Measurements from ENCODE around the gene GTF2B.
A peak's percentile ranks its signal among the peaks of the same experiment; 100 is the strongest.
"Not testable (repeated sequence)": the region's sequence is repeated elsewhere in the genome, so short reads cannot be mapped to it uniquely, and the experiment has no call there.

GTF2B gene, protein sequence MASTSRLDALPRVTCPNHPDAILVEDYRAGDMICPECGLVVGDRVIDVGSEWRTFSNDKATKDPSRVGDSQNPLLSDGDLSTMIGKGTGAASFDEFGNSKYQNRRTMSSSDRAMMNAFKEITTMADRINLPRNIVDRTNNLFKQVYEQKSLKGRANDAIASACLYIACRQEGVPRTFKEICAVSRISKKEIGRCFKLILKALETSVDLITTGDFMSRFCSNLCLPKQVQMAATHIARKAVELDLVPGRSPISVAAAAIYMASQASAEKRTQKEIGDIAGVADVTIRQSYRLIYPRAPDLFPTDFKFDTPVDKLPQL

DNA sequence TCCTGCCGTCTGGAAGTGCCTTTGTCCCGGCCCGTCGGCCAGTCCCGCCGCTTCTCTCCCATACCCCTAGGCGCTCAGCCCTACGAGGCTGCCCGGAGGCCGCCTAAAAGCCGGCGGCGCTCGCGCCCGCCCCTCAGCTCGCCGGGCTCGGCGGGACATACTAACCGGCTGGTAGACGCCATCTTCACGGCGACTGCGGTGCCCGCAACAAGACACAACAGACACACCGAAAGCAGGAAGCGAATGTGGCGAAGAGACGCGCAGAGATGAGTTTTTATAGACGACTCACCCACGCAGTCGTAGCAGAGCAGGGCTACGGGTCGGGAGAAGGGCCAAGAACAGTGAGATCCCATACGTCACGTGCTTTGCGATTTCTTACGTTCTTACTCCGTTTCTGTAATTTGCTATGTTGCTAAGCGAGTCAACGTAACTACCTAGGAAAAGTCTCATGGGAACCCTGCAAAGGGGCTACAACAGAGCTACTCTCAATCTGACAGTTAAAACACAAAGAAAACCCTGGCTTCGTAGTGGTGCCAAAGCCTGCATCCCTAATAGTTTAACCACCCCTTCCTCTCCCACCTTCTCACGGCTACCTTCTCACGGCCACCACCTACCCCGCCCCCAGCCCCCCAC is at the start of gene GTF2B:
Gene GTF2B (minus strand): TSS at position 250 of the 633 bp plus-strand sequence. CDS start 68 bp downstream, at position 182.
- H3K36me3 ChIP-seq (ENCODE audit: control insufficient read depth, insufficient read depth, low read length): no peaks in the 10 kb centered on the region

GRCh38 chr1:88938528-88938927 is 47.2 kb upstream of the GTF2B start:
- not testable (repeated sequence) for H3K4me3 ChIP-seq (ENCODE audit: low read length); H3K9ac ChIP-seq (ENCODE audit: low read length); H3K27ac ChIP-seq (ENCODE audit: low read depth, low read length); H3K27me3 ChIP-seq (ENCODE audit: control insufficient read depth, insufficient read depth, low read length); H3K4me1 ChIP-seq (ENCODE audit: control insufficient read depth, insufficient read depth, low read length)
- peaks cover 15% of the 10 kb centered on the region for H3K36me3 ChIP-seq (ENCODE audit: control insufficient read depth, insufficient read depth, low read length)

More for the DNA sequence above, at the start of gene GTF2B:
- peaks cover 9% of the 10 kb centered on the region for H3K4me1 ChIP-seq (ENCODE audit: control insufficient read depth, insufficient read depth, low read length)
- peak within 1 kb of the TSS; percentile 79 for H3K27ac ChIP-seq (ENCODE audit: low read depth, low read length)
- H3K4me3 ChIP-seq (ENCODE audit: low read length): peak within 1 kb of the TSS; percentile 69
- peak within 1 kb of the TSS; percentile 73 for H3K9ac ChIP-seq (ENCODE audit: low read length)
- H3K27me3 ChIP-seq (ENCODE audit: control insufficient read depth, insufficient read depth, low read length): no peaks in the 10 kb centered on the region

DNA sequence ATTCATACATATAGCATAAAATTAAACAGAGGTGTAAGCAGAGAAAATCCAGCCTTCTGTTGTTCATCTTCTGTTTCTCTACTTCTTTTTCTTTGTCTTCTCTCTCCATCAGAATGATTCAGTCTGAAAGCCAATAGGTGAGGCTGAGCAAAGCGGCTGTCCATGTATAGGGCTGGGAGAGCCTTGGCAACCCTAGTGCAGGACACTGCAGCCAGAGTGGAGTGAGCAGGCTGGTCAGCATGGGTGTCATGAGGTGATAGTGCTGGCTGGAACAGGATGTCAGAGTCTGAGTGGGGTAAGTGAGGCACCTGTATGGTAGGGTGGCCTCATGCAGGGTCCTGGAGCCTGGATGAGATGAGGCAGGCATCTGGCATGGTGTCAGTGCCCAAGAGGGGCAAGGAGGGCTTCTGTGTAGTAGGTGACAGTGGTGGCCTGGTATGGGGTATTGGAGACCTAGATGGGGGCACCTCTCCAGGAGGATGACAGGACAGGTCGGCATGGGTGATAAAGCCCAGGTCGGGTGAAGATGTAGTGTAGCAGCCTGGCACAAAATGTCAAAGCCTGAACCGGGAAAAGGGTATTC is 45.5 kb upstream of the GTF2B start:
- Histone ChIP-seq H3K36me3 (ENCODE audit: control insufficient read depth, insufficient read depth, low read length) (peaks cover 13% of the 10 kb centered on the region), H3K9ac (ENCODE audit: low read length) (no peak overlapping the region), H3K27me3 (ENCODE audit: control insufficient read depth, insufficient read depth, low read length) (no peaks in the 10 kb centered on the region), H3K27ac (ENCODE audit: low read depth, low read length) (no peak overlapping the region), H3K4me1 (ENCODE audit: control insufficient read depth, insufficient read depth, low read length) (no peaks in the 10 kb centered on the region), H3K4me3 (ENCODE audit: low read length) (no peak overlapping the region)

DNA sequence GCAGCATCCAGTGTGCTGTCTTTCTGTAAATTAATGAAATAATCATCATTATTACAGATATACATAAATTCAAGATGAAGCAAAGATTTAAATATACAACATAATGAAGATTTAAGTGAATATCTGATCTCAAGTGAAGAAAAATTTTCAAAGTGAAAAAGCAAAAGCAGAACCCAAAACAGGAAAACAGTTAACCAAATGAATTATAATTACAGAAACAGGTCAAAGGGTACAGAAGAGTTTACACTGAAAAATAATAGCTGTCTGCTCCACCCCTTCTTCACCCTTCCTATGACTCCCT is 44.8 kb upstream of the GTF2B start:
- Histone ChIP-seq H3K27ac (ENCODE audit: low read depth, low read length) (no peak overlapping the region), H3K4me3 (ENCODE audit: low read length) (no peak overlapping the region), H3K9ac (ENCODE audit: low read length) (no peak overlapping the region), H3K27me3 (ENCODE audit: control insufficient read depth, insufficient read depth, low read length) (no peaks in the 10 kb centered on the region), H3K36me3 (ENCODE audit: control insufficient read depth, insufficient read depth, low read length) (peaks cover 13% of the 10 kb centered on the region), H3K4me1 (ENCODE audit: control insufficient read depth, insufficient read depth, low read length) (no peaks in the 10 kb centered on the region)

DNA sequence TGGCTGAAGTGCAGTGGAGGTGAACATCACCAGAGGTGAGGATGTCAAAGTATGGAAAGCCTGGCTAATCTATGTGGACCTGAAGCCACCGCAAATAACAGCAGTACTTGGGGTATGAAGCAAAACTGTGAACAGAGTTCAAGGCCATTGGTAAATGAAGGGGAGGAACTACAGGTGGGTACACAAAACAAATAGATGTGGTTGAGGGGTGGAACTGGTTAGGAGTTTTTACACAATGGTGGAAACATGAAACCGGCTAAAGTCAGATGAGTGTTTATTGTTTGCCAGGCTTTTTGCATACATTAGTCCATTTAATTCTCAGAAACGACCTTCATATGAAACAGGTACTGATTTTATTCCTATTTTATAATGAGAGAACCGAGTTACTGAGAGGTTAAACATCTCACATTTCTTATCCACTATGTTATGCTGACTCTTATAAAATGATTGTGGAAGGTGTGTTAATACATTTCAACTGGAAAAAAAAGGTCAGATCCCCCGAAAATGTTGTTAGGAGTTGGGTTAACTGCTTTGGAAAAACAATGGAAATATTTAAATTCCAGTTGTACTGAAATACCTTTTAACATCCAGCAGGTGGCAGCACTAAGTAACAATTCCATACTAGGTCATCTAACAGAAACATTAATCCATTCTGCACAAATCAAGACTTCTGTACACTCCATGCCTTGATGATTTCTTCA is 44.3 kb upstream of the GTF2B start:
- Histone ChIP-seq H3K9ac (ENCODE audit: low read length) (no peak overlapping the region), H3K4me1 (ENCODE audit: control insufficient read depth, insufficient read depth, low read length) (no peaks in the 10 kb centered on the region), H3K36me3 (ENCODE audit: control insufficient read depth, insufficient read depth, low read length) (peaks cover 11% of the 10 kb centered on the region), H3K27ac (ENCODE audit: low read depth, low read length) (no peak overlapping the region), H3K4me3 (ENCODE audit: low read length) (no peak overlapping the region), H3K27me3 (ENCODE audit: control insufficient read depth, insufficient read depth, low read length) (no peaks in the 10 kb centered on the region)

DNA sequence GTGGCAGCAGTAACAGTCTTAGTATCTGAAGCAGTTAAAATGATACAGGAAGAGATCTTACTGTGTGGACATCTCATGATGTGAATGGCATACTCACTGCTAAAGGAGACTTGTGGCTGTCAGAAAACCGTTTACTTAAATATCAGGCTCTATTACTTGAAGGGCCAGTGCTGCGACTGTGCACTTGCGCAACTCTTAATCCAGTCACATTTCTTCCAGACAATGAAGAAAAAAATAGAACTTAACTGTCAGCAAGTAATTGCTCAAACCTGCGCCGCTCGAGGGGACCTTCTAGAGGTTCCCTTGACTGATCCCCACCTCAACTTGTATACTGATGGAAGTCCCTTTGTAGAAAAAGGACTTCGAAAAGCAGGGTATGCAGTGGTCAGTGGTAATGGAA is 38.8 kb upstream of the GTF2B start:
- not testable (repeated sequence) for H3K36me3 ChIP-seq (ENCODE audit: control insufficient read depth, insufficient read depth, low read length); H3K4me1 ChIP-seq (ENCODE audit: control insufficient read depth, insufficient read depth, low read length)

GRCh38 chr1:88923224-88923623 is 31.9 kb upstream of the GTF2B start:
- Histone ChIP-seq H3K27me3 (ENCODE audit: control insufficient read depth, insufficient read depth, low read length) (no peaks in the 10 kb centered on the region), H3K4me1 (ENCODE audit: control insufficient read depth, insufficient read depth, low read length) (no peaks in the 10 kb centered on the region), H3K36me3 (ENCODE audit: control insufficient read depth, insufficient read depth, low read length) (no peaks in the 10 kb centered on the region), H3K27ac (ENCODE audit: low read depth, low read length) (no peak overlapping the region), H3K9ac (ENCODE audit: low read length) (no peak overlapping the region), H3K4me3 (ENCODE audit: low read length) (no peak overlapping the region)

More for the DNA sequence above, 38.8 kb upstream of the GTF2B start:
- H3K9ac ChIP-seq (ENCODE audit: low read length); H3K4me3 ChIP-seq (ENCODE audit: low read length); H3K27me3 ChIP-seq (ENCODE audit: control insufficient read depth, insufficient read depth, low read length); H3K27ac ChIP-seq (ENCODE audit: low read depth, low read length): not testable (repeated sequence)

GRCh38 chr1:88922214-88922613 is 30.8 kb upstream of the GTF2B start:
- no peak overlapping the region for H3K4me3 ChIP-seq (ENCODE audit: low read length)
- H3K9ac ChIP-seq (ENCODE audit: low read length): no peak overlapping the region
- H3K4me1 ChIP-seq (ENCODE audit: control insufficient read depth, insufficient read depth, low read length): no peaks in the 10 kb centered on the region
- H3K27ac ChIP-seq (ENCODE audit: low read depth, low read length): no peak overlapping the region
- no peaks in the 10 kb centered on the region for H3K27me3 ChIP-seq (ENCODE audit: control insufficient read depth, insufficient read depth, low read length)
- no peaks in the 10 kb centered on the region for H3K36me3 ChIP-seq (ENCODE audit: control insufficient read depth, insufficient read depth, low read length)

GRCh38 chr1:88920845-88921244 is 29.5 kb upstream of the GTF2B start:
- Histone ChIP-seq H3K4me1 (ENCODE audit: control insufficient read depth, insufficient read depth, low read length) (no peaks in the 10 kb centered on the region), H3K27me3 (ENCODE audit: control insufficient read depth, insufficient read depth, low read length) (no peaks in the 10 kb centered on the region), H3K4me3 (ENCODE audit: low read length) (no peak overlapping the region), H3K27ac (ENCODE audit: low read depth, low read length) (no peak overlapping the region), H3K9ac (ENCODE audit: low read length) (no peak overlapping the region), H3K36me3 (ENCODE audit: control insufficient read depth, insufficient read depth, low read length) (no peaks in the 10 kb centered on the region)

DNA sequence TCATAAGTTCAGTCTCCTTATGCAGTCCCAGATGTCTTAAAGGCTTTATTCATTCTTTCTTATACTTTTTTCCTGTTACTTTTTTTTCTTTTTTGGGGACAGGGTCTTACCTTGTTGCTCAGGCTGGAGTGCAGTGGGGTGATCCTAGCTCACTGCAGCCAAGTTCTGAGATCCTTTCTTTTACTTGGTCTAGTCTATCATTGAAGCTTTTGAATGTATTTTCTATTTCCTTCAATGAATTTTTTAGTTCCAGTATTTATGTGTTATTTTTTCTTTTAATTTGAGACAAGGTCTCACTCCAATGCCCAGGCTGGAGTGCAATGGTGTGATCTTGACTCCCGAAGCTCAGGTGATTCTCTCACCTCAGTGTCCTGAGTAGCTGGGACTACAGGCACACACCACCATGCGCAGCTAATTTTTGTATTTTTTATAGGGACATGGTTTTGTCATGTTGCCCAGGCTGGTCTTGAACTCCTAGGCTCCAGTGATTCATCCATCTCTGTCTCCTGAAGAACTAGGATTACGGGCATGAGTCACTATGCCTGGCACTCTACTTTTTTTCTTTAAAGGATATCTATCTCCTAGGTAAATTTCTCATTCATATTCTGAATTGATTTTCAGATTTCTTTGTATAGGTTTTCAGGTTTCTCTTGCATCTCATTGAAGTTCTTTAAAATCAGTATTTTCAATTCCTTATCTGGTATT is 26.1 kb upstream of the GTF2B start:
- H3K27ac ChIP-seq (ENCODE audit: low read depth, low read length): no peak overlapping the region
- no peaks in the 10 kb centered on the region for H3K36me3 ChIP-seq (ENCODE audit: control insufficient read depth, insufficient read depth, low read length)
- H3K27me3 ChIP-seq (ENCODE audit: control insufficient read depth, insufficient read depth, low read length): no peaks in the 10 kb centered on the region
- H3K4me3 ChIP-seq (ENCODE audit: low read length): no peak overlapping the region
- H3K9ac ChIP-seq (ENCODE audit: low read length): no peak overlapping the region
- H3K4me1 ChIP-seq (ENCODE audit: control insufficient read depth, insufficient read depth, low read length): no peaks in the 10 kb centered on the region

DNA sequence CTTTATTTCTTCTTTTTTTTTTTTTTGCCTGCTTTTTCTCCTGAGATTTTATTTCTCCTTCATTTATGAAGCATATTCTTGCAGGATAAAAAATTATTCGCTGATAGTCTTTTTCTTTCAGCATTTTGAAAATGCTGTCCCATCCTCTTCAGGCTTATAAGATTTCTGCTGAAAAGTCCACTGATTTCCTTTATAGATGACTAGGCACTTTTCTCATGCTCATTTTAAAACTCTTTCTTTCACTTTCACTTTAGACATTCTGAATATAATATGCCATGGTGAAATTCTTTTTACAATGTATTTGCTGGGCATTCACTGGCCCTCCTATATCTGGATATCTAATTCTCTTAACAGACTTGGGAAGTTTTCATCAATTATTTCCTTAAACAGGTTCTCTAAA is 25.5 kb upstream of the GTF2B start:
- H3K36me3 ChIP-seq (ENCODE audit: control insufficient read depth, insufficient read depth, low read length): no peaks in the 10 kb centered on the region

GRCh38 chr1:88911800-88912199 is 20.4 kb upstream of the GTF2B start:
- H3K36me3 ChIP-seq (ENCODE audit: control insufficient read depth, insufficient read depth, low read length); H3K27me3 ChIP-seq (ENCODE audit: control insufficient read depth, insufficient read depth, low read length); H3K27ac ChIP-seq (ENCODE audit: low read depth, low read length); H3K4me1 ChIP-seq (ENCODE audit: control insufficient read depth, insufficient read depth, low read length); H3K9ac ChIP-seq (ENCODE audit: low read length); H3K4me3 ChIP-seq (ENCODE audit: low read length): not testable (repeated sequence)

More for the DNA sequence above, 25.5 kb upstream of the GTF2B start:
- Histone ChIP-seq H3K27me3 (ENCODE audit: control insufficient read depth, insufficient read depth, low read length) (no peaks in the 10 kb centered on the region), H3K4me3 (ENCODE audit: low read length) (no peak overlapping the region), H3K27ac (ENCODE audit: low read depth, low read length) (no peak overlapping the region), H3K9ac (ENCODE audit: low read length) (no peak overlapping the region), H3K4me1 (ENCODE audit: control insufficient read depth, insufficient read depth, low read length) (no peaks in the 10 kb centered on the region)

All from rectal smooth muscle tissue (tissue), 1 donor.